NCI-H2227 (cell line): ENCODE data around the gene PET100.

Experiments
- DNase-seq: peaks from one replicate; lab custom pipeline; 2025; ENCODE audit not compliant: unreplicated experiment; lab: John Stamatoyannopoulos, UW

Gene PET100

GRCh38 chr19:7612282-7613274 is 17.0 kb upstream of the PET100 start:
- no peak for DNase-seq

GRCh38 chr19:7614859-7615741 is 14.5 kb upstream of the PET100 start:
- DNase-seq = no peak

GRCh38 chr19:7617172-7617571 is 12.4 kb upstream of the PET100 start:
- DNase-seq = no peak

GRCh38 chr19:7617735-7618134 is 11.9 kb upstream of the PET100 start:
- DNase-seq = no peak

- no peak for DNase-seq
These were observed 11.2 kb upstream of the PET100 start for GRCh38 chr19:7618348-7618747.

GRCh38 chr19:7618771-7619510 is 10.7 kb upstream of the PET100 start:
- no peak for DNase-seq

- DNase-seq = no peak
These were observed 9.7 kb upstream of the PET100 start for GRCh38 chr19:7619671-7620441.

- no peak for DNase-seq
These were observed 8.9 kb upstream of the PET100 start for GRCh38 chr19:7620442-7621412.

- no peak for DNase-seq
These were observed 6.5 kb upstream of the PET100 start for GRCh38 chr19:7622933-7623685.

- no peak for DNase-seq
These were observed 5.6 kb upstream of the PET100 start for GRCh38 chr19:7623725-7624603.

- no peak for DNase-seq
These were observed 4.8 kb upstream of the PET100 start for GRCh38 chr19:7624810-7625209.

- no peak for DNase-seq
These were observed 3.7 kb upstream of the PET100 start for GRCh38 chr19:7625763-7626372.

GRCh38 chr19:7627166-7627565 is 2.4 kb upstream of the PET100 start:
- DNase-seq = no peak

GRCh38 chr19:7628589-7629311 is 843 bp upstream of the PET100 start:
- no peak for DNase-seq

- DNase-seq = no peak
These were observed 2.0 kb downstream of the PET100 start for GRCh38 chr19:7631577-7631976.
